HG03196 (cell line): Measurements from ENCODE around the gene MISP.
"Not testable (repeated sequence)": the region's sequence is repeated elsewhere in the genome, so short reads cannot be mapped to it uniquely, and the experiment has no call there.

Experiments used
- ATAC-seq: cut with Tn5 transposase; IDR thresholded peaks from one replicate; pipeline ENCODE4 v1.9.1; 2021; ENCODE audit not compliant: unreplicated experiment

The MISP gene

DNA sequence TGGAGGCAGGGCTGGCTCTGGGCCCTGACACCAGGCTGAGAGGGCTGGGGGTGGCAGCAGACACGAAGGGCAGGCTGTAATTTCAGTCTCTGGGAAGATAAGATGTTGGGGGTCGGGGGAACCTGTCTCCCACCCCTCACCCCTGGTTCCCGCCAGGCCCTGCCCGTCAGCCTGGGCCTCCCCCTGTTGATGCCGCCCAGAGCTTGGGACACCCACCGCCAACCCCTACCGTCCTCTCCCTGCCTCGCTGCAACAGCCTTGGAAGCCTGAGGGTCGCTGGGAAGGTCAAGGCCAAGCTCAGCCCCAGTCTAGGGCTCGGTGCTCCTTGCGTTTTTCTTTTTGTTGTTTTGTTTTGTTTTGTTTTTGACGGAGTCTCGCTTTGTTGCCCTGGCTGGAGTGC lies 27.7 kb upstream of the MISP start:
- ATAC-seq: no peak

DNA sequence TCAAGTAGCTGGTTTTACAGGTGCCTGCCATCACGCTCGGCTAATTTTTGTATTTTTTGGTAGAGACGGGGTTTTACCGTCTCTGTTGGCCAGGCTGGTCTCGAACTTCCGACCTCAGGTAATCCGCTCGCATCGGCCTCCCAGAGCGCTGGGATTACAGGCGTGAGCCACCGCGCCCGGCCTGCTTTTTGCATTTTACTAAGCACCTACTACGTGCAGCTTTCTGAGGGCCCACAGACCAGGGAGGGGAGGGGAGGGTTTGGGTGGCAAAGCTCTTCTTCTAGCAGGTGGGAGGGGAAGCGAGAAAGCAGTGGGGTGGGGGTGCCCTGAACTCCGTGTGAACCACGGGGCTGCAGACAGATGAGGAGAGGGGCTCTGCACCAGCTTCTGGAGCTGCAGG lies 27.2 kb upstream of the MISP start:
- ATAC-seq: no peak

DNA sequence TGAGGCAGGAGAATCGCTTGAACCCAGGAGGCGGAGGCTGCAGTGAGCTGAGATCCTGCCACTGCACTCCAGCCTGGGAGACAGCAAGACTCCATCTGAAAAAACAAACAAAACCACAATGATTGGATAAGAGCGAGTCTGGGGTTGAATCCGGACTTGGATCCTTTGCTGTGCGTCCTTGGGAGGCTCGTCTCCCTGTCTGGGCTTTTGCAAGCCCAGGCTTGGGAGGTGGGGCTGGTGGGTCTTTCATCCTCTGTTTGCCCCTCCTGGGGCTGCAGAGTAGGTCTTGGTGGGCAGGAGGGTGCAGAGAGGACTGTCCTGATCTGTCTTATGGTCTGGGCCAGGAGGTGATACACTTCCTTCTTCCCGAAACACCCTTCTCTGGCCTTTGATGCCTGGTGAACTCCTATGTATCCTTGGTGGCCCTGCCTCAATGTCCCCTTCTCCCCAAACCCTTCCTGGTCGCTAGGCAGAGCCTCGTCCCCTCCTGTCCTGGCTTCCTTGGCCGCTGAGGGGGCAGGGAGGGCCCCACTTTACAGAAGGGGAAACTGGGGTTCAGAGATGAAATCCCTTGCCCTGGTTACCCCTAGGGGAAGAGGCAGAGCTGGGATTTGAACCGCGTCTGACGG lies 25.3 kb upstream of the MISP start:
- no peak for ATAC-seq

DNA sequence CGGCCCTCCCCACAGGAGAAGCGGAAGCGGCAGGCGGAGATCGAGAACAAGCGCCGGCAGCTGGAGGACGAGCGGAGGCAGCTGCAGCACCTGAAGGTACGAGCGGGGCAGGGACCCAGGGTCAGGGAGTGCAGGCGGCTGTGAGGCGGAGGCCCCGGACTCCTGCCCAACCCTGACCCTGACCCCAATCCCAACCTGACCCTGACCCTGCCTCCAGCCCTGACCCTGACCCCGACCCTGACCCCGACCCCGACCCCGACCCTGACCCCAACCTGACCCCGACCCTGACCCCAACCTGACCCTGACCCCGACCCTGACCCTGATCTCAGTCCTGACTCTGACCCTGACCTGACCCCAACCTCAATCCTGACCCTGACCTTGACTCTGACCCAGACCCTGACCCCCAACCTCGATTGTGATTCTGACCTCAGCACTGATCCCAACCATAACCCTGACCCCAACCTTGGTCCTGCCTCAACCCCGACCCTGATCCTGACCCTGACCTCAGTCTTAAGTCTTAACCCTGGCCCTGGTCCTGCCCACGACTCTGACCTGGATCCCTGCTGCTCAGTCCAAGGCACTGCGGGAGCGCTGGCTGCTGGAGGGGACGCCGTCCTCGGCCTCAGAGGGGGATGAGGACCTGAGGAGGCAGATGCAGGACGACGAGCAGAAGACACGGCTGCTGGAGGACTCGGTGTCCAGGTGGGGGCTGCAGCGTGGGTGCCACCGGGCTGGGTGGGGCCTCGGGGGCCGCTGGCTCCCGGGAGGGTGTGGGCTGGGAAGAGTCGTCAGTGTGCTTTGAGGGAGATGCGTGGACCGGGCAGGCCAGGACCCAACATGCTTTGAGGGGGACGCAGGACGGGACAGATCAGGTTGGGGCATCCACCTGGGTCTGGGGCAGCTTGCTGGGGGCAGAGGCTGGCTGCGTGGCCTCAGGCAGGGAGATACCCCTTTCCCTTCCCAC lies 23.6 kb upstream of the MISP start:
- no peak for ATAC-seq

- ATAC-seq: no peak
Measured at GRCh38 chr19:728011-728410, 22.9 kb upstream of the MISP start.

GRCh38 chr19:729564-729963 lies 21.3 kb upstream of the MISP start:
- ATAC-seq: not testable (repeated sequence)

- ATAC-seq: no peak
Measured at GRCh38 chr19:729965-730668, 20.8 kb upstream of the MISP start.

- no peak for ATAC-seq
Measured at GRCh38 chr19:731000-731399, 19.9 kb upstream of the MISP start.

GRCh38 chr19:732148-733069 lies 18.5 kb upstream of the MISP start:
- no peak for ATAC-seq

DNA sequence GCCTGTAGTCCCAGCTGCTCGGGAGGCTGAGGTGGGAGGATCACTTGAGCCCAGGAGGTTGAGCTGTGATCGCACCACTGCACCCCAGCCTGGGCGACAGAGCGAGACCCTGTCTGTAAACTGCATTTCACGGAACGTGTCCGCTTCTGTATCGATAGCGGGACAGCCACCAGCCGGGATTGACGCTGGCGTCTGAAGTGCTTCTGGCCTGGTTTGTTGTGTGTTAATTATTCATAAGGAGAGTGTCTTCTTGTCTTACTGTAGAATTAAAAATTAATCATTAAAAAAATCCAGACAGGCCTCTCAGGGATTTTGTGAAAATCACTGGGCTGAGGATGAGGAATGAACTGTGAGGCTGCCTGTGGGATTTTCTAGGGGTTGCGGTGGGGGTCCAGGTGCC lies 16.2 kb upstream of the MISP start:
- no peak for ATAC-seq

DNA sequence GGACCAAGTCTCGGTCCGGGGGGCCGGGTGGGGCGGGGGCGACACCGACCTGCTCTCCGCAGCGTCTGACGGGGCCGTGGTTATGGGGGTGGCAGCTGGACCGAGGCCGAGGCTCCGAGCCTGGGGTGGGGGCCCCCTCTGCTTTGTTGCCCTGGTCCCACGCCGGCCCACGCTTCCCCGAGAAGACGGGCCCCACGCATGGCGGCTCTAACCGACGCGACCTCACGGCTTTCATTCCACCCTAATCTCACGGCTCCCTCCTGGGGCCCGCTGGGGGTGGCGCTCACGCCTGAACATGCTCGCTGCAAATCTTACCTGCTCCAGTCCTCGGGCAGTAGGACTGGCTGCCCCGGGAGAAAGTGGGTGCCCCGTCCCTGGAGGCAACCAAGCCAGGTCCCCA lies 14.8 kb upstream of the MISP start:
- ATAC-seq: no peak

- no peak for ATAC-seq
Measured at GRCh38 chr19:737591-738093, 13.3 kb upstream of the MISP start.

GRCh38 chr19:738509-739128 lies 12.3 kb upstream of the MISP start:
- ATAC-seq: no peak

DNA sequence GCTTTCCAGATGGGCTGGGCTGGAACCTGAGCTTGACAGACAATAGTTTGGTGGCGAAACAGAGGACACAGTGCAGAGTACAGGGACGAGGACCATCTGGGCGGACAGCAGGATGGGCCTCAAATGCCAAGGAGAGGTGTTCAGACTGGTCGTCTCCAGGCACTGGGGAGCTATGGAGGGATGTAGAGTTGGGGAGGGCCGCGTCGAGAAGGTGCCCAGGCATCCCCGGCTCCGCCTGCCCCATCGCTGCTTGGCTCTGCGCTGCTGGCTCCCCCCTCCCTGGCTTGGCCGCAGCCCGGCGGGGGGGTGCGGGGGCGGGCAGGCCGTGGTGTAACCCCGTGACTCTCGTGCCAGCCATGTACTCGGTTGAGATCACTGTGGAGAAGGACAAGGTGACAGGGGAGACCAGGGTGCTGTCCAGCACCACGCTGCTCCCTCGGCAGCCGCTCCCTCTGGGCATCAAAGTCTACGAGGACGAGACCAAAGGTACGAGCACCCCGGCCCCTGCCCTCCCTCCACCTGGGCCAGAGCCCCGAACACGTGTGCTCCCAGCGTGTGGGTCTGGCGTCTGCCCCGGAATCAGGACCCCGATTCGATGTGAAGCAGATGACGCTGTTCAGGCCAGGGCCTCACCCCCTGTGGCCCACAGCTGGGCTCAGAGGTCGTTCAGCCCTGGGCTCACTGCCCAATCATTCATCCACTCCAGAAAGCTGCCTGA lies 10.8 kb upstream of the MISP start:
- no peak for ATAC-seq

DNA sequence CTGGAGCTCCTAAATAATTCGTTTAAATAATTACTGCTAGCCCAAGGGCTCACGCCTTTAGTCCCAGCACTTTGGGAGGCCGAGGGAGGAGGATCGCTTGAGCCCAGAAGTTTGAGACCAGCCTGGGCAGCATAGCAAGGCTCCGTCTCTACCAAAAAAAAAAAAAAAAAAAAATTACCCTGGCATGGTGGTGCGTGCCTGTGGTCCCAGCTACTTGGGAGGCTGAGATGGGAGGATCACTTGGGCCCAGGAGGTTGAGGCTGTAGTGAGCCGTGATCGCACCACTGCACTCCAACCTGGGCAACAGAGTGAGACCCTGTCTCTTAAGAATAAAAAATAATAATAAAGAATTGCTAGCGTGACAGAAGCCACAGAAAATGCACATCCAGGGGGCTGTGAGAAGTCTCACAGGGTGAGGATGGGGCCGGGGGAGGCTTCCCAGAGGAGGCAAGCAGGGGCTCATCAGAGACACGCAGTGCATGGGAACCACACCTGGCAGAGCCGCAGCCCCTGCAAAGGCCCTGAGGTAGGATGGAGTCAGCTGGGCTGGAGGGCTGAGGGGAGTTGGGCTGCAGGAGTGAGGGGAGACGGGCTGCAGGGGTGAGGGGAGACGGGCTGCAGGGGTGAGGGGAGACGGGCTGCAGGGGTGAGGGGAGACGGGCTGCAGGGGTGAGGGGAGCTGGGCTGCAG lies 10.0 kb upstream of the MISP start:
- not testable (repeated sequence) for ATAC-seq

GRCh38 chr19:741506-742131 lies 9.3 kb upstream of the MISP start:
- ATAC-seq: no peak

DNA sequence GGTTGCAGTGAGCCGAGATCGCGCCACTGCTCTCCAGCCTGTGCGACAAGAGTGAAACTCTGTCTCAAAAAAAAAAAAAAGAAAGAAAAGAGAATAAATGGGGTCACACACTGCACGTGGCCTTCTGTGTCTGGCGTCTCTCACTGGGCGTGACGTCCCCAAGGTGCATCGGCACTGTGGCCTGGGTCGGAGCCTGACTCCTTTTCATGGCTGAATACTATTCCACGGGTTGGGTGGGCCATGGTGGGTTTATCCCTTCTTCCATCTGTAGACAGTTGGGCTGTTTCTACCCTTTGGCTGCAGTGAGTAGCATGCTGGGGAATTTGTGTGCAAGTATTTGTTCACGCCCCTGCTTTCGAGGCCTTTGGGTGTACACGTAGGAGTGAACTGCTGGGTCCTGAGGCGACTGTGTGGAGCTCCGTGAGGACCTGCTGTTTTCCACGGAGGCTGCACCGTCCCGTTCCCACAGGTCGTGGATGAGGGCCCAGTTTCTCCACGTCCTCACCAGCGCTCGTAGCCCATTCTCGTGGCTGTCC lies 8.3 kb upstream of the MISP start:
- ATAC-seq: no peak

GRCh38 chr19:743168-743687 lies 7.7 kb upstream of the MISP start:
- ATAC-seq: no peak
